IMR-90 (cell line): ENCODE measurements around the gene TBX15. TPM values are rescaled to one million over a fixed set of nuclear protein-coding genes. Genes with fewer than 3 reads are reported as not detected.

Source experiments
- ATAC-seq: fragments of 200-7000 bp; cut with Tn5 transposase; 2 replicates; pipeline ENCODE4 v1.9.1; 2020; ENCODE audit warnings: low read depth, mild to moderate bottlenecking, moderate library complexity
- BruUV-seq: library from RNA; stranded (reverse); fragments of 400-500 nt; replicated peaks from 2 replicates; lab custom pipeline; 2021; lab: Mats Ljungman, UMichigan
- CTCF ChIA-PET: fragments of 300-600 bp; formaldehyde crosslinking; extraction: SDS; loops from one replicate; lab custom pipeline; 2021; ENCODE audit warnings: antibody characterized with exemption; lab: Yijun Ruan, JAX
- POLR2A ChIA-PET: fragments of 300-600 bp; sonication (Branson Sonifier 250); formaldehyde crosslinking; loops from one replicate; lab custom pipeline; 2022; ENCODE audit warnings: antibody characterized with exemption; ENCODE audit not compliant: unreplicated experiment; lab: Charles Lee
- DNase-seq: peaks from one replicate; pipeline ENCODE4 v3.0.0; 2013
- H2AFZ ChIP-seq: replicated peaks from 2 replicates; pipeline ENCODE3; 2013; ENCODE audit warnings: low read length, mild to moderate bottlenecking; ENCODE audit not compliant: poor library complexity
- H2AK5ac ChIP-seq: 2 replicates; pipeline ENCODE4 v1.6.1; 2013; ENCODE audit warnings: low read depth, low read length, inconsistent platforms
- H2AK9ac ChIP-seq: replicated peaks from 2 replicates; pipeline ENCODE3; 2013; ENCODE audit warnings: mild to moderate bottlenecking, low read depth, low read length, moderate library complexity; ENCODE audit not compliant: poor library complexity
- H2BK120ac ChIP-seq: 2 replicates; pipeline ENCODE4 v1.6.1; 2013; ENCODE audit warnings: low read depth, low read length, inconsistent platforms
- H2BK15ac ChIP-seq: 3 replicates; pipeline ENCODE4 v1.6.1; 2013; ENCODE audit warnings: low read depth, low read length, inconsistent platforms
- H2BK20ac ChIP-seq: 2 replicates; pipeline ENCODE4 v1.6.1; 2013; ENCODE audit warnings: low read depth, mild to moderate bottlenecking, inconsistent platforms, low read length, moderate library complexity
- H2BK5ac ChIP-seq: 2 replicates; pipeline ENCODE4 v1.6.1; 2013; ENCODE audit warnings: mild to moderate bottlenecking, low read depth, low read length, inconsistent platforms; ENCODE audit not compliant: poor library complexity, severe bottlenecking
- H3K14ac ChIP-seq: replicated peaks from 2 replicates; pipeline ENCODE4 v1.6.1; 2013; ENCODE audit warnings: low read depth, low read length, inconsistent platforms
- H3K18ac ChIP-seq: 2 replicates; pipeline ENCODE4 v1.6.1; 2013; ENCODE audit warnings: low read depth, low read length, control low read depth
- H3K23ac ChIP-seq: 2 replicates; pipeline ENCODE4 v1.6.1; 2013; ENCODE audit warnings: low read depth, low read length, inconsistent platforms
- H3K27ac ChIP-seq: 2 replicates; pipeline ENCODE4 v1.5.1; 2013; ENCODE audit warnings: mild to moderate bottlenecking, control low read depth, low read length; ENCODE audit not compliant: insufficient read depth
- H3K27me3 ChIP-seq: 2 replicates; pipeline ENCODE4 v1.6.1; 2013; ENCODE audit warnings: low read length; ENCODE audit not compliant: control insufficient read depth, insufficient read depth
- H3K36me3 ChIP-seq: 2 replicates; pipeline ENCODE4 v1.6.1; 2013; ENCODE audit warnings: low read length, mixed read lengths; ENCODE audit not compliant: control insufficient read depth, insufficient read depth
- H3K4ac ChIP-seq: 2 replicates; pipeline ENCODE4 v1.6.1; 2013; ENCODE audit warnings: low read depth, low read length, inconsistent platforms
- H3K4me1 ChIP-seq: 2 replicates; pipeline ENCODE4 v1.6.1; 2013; ENCODE audit warnings: low read length, mixed read lengths; ENCODE audit not compliant: control insufficient read depth, insufficient read depth
- H3K4me2 ChIP-seq: 2 replicates; pipeline ENCODE4 v1.6.1; 2013; ENCODE audit warnings: low read depth, mild to moderate bottlenecking, control low read depth, low read length, moderate library complexity
- H3K4me3 ChIP-seq: 2 replicates; pipeline ENCODE4 v1.5.1; 2013; ENCODE audit warnings: low read depth, mild to moderate bottlenecking, control low read depth, low read length, moderate library complexity; ENCODE audit not compliant: insufficient read depth
- H3K56ac ChIP-seq: 2 replicates; pipeline ENCODE4 v1.6.1; 2013; ENCODE audit warnings: low read length, inconsistent platforms; ENCODE audit not compliant: insufficient read depth; ENCODE audit errors: extremely low read depth
- H3K79me1 ChIP-seq, 2 experiments: 2 replicates each; pipeline ENCODE4 v1.6.1; 2013; ENCODE audit warnings: low read length in 2 of 2, inconsistent platforms in 1 of 2, low read depth in 1 of 2
- H3K9ac ChIP-seq: 2 replicates; pipeline ENCODE4 v1.6.1; 2013; ENCODE audit warnings: low read depth, low read length, control low read depth
- H3K9me1 ChIP-seq: 2 replicates; pipeline ENCODE4 v1.6.1; 2013; ENCODE audit warnings: low read length, inconsistent platforms; ENCODE audit not compliant: insufficient read depth
- H3K9me3 ChIP-seq: 2 replicates; pipeline ENCODE4 v1.6.1; 2013; ENCODE audit warnings: low read length; ENCODE audit not compliant: control insufficient read depth, insufficient read depth
- H4K20me1 ChIP-seq: 2 replicates; pipeline ENCODE4 v1.6.1; 2013; ENCODE audit warnings: low read length, inconsistent platforms; ENCODE audit not compliant: insufficient read depth
- H4K5ac ChIP-seq: 2 replicates; pipeline ENCODE4 v1.6.1; 2013; ENCODE audit warnings: mild to moderate bottlenecking, low read depth, low read length, control low read depth
- H4K8ac ChIP-seq, 2 experiments: 2 replicates each; pipeline ENCODE4 v1.6.1; 2013; ENCODE audit warnings: low read depth in 2 of 2, low read length in 2 of 2, control low read depth in 1 of 2, inconsistent platforms in 1 of 2
- H4K91ac ChIP-seq: 2 replicates; pipeline ENCODE4 v1.6.1; 2013; ENCODE audit warnings: low read depth, low read length, inconsistent platforms; ENCODE audit not compliant: insufficient read depth
- CHD1 ChIP-seq: IDR thresholded peaks from 2 replicates; pipeline ENCODE4 v1.6.1; 2012; ENCODE audit warnings: low read depth, low read length, improper control_type of control experiment
- ELK1 ChIP-seq: fragments of 150-350 bp; IDR thresholded peaks from 2 replicates; pipeline ENCODE4 v1.6.1; 2016; ENCODE audit warnings: low read depth, mild to moderate bottlenecking, low read length, moderate library complexity, borderline replicate concordance
- FOS ChIP-seq: fragments of 150-350 bp; IDR thresholded peaks from 2 replicates; pipeline ENCODE4 v1.6.1; 2016; ENCODE audit warnings: low read depth, low read length
- MAFK ChIP-seq: IDR thresholded peaks from 2 replicates; pipeline ENCODE4 v1.6.1; 2012; ENCODE audit warnings: low read depth, low read length, improper control_type of control experiment
- MXI1 ChIP-seq: IDR thresholded peaks from 2 replicates; pipeline ENCODE4 v1.6.1; 2012; ENCODE audit warnings: low read depth, mild to moderate bottlenecking, low read length, moderate library complexity, borderline replicate concordance
- NFE2L2 ChIP-seq: fragments of 150-350 bp; IDR thresholded peaks from 2 replicates; pipeline ENCODE4 v1.6.1; 2016; ENCODE audit warnings: low read depth, mild to moderate bottlenecking, low read length
- POLR2A ChIP-seq: IDR thresholded peaks from 2 replicates; pipeline ENCODE4 v1.6.1; 2012; ENCODE audit warnings: mild to moderate bottlenecking, low read depth, low read length
- RAD21 ChIP-seq: IDR thresholded peaks from 2 replicates; pipeline ENCODE4 v1.6.1; 2012; ENCODE audit warnings: low read length, improper control_type of control experiment
- RCOR1 ChIP-seq: IDR thresholded peaks from 2 replicates; pipeline ENCODE4 v1.6.1; 2012; ENCODE audit warnings: mild to moderate bottlenecking, low read length, improper control_type of control experiment; ENCODE audit not compliant: insufficient replicate concordance
- RFX5 ChIP-seq: IDR thresholded peaks from 2 replicates; pipeline ENCODE4 v1.8.0; 2012; ENCODE audit warnings: low read depth, mild to moderate bottlenecking, low read length, moderate library complexity
- SMC3 ChIP-seq: fragments of 150-350 bp; IDR thresholded peaks from 2 replicates; pipeline ENCODE4 v1.6.1; 2016; ENCODE audit warnings: low read depth, mild to moderate bottlenecking, antibody characterized with exemption, low read length, moderate library complexity
- WGBS, 2 experiments: methylation state at CpG; one replicate each; pipeline versions ENCODE4 v1.1.5 to v1.1.7; 2013; ENCODE audit warnings: missing lambda C conversion rate in 2 of 2; ENCODE audit not compliant: insufficient read length in 1 of 2; ENCODE audit errors: extremely low coverage in 2 of 2; 5-methylcytosine and 5-hydroxymethylcytosine counted together
- dilution Hi-C: fragments of 300-500 bp; cut with HindIII; formaldehyde crosslinking; loops from one replicate; pipeline ENCODE4 v1.14.3; 2018; ENCODE audit warnings: low sequenced_read_pairs; ENCODE audit not compliant: unreplicated experiment
- in situ Hi-C: fragments of 300-500 bp; cut with MboI; formaldehyde crosslinking; loops from 3 replicates; pipeline ENCODE4 v1.14.3; 2019; ENCODE audit warnings: low sequenced_read_pairs, inconsistent platforms, mixed read lengths
- intact Hi-C: fragments of 100-400 bp; cut with micrococcal nuclease; formaldehyde crosslinking; loops from 2 replicates; pipeline ENCODE4 v1.10.0; 2022
- polyA plus RNA-seq, 3 experiments: library from polyadenylated mRNA; depleted of rRNA; stranded (reverse); fragments of >200 nt; gene quantifications; 2 replicates each; pipeline ENCODE4 v1.2.3, GENCODE V29; 2012; ENCODE audit warnings: low replicate concordance in 1 of 3
- total RNA-seq: library from RNA; depleted of rRNA; stranded (reverse); fragments of >200 nt; gene quantifications from 2 replicates; pipeline ENCODE4 v1.2.3, GENCODE V29; 2012
- TF ChIP-seq, protein P1 (sequence below): fragments of 150-350 bp; IDR thresholded peaks from 2 replicates; pipeline ENCODE4 v1.6.1; 2017; ENCODE audit warnings: mild to moderate bottlenecking, antibody characterized with exemption, low read length, low read depth
- TF ChIP-seq, protein P2 (sequence below): conservative IDR thresholded peaks from 2 replicates; pipeline ENCODE4 v1.5.1; 2012; ENCODE audit warnings: mild to moderate bottlenecking, low read depth, low read length, improper control_type of control experiment

Gene TBX15
- total and polyA plus RNA-seq, 2 of the 4 experiments (the other 2 are of a cell fraction): not detected

DNA sequence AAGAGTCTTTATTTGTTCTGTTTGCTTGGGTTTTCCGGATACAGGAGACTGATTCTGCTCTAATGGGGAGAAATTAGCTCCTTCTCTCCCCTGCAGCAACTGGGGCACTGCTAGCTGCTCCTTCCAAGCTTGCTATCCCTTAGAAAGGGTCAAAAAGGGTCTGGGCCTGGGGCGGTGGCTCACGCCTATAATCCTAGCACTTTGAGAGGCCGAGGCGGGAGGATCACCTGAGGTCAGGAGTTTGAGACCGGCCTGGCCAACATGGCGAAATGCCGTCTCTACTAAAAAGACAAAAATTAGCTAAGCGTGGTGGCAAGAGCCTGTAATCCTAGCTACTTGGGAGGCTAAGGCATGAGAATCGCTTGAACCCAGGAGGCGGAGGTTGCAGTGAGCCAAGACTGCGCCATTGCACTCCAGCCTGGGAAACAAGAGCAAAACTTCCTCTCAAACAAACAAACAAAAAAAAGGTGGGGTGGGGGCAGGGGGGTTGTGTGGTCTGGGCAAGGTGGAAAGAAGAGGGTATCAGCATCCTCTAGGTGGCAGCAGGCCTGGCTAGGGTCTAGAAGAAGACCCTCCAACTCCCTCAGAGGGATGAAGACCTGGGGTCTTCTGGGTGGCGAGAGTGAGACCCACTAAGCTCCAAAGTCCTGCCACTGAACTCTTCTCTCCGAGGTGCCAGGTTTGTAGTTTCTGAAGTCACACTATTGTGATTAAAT, 15.4 kb upstream of the TBX15 start:
- no peak overlapping the region for H3K27ac ChIP-seq
- in situ Hi-C loops (no loop called here), dilution Hi-C loops (no loop called here), intact Hi-C loops (loop anchor here (10.0 kb wide), 1 partner anchor 131 kb away; no protein-coding TSS in a partner anchor)
- no peak overlapping the region for H2BK120ac ChIP-seq
- H3K27me3 ChIP-seq: peaks cover 97% of the 10 kb centered on the region
- no peak overlapping the region for H3K4me3 ChIP-seq
- 60% methylated on average over 5 of the region's 14 CpGs; no CpG with 5 or more reads in 1 of the 2 experiments for WGBS, 2 experiments
- no peak overlapping the region for H3K14ac ChIP-seq
- H2BK5ac ChIP-seq: no peak overlapping the region
- no peak for TF ChIP-seq SMC3
- no peak for TF ChIP-seq RFX5
- TF ChIP-seq ELK1: no peak
- TF ChIP-seq, protein P1, sequence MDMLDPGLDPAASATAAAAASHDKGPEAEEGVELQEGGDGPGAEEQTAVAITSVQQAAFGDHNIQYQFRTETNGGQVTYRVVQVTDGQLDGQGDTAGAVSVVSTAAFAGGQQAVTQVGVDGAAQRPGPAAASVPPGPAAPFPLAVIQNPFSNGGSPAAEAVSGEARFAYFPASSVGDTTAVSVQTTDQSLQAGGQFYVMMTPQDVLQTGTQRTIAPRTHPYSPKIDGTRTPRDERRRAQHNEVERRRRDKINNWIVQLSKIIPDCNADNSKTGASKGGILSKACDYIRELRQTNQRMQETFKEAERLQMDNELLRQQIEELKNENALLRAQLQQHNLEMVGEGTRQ: no peak
- TF ChIP-seq FOS: no peak
- no peak for TF ChIP-seq RAD21
- TF ChIP-seq NFE2L2: no peak
- TF ChIP-seq MXI1: no peak
- no peak for TF ChIP-seq MAFK
- TF ChIP-seq RCOR1: no peak
- no peak for TF ChIP-seq CHD1
- no peak for TF ChIP-seq POLR2A
- TF ChIP-seq, protein P2, sequence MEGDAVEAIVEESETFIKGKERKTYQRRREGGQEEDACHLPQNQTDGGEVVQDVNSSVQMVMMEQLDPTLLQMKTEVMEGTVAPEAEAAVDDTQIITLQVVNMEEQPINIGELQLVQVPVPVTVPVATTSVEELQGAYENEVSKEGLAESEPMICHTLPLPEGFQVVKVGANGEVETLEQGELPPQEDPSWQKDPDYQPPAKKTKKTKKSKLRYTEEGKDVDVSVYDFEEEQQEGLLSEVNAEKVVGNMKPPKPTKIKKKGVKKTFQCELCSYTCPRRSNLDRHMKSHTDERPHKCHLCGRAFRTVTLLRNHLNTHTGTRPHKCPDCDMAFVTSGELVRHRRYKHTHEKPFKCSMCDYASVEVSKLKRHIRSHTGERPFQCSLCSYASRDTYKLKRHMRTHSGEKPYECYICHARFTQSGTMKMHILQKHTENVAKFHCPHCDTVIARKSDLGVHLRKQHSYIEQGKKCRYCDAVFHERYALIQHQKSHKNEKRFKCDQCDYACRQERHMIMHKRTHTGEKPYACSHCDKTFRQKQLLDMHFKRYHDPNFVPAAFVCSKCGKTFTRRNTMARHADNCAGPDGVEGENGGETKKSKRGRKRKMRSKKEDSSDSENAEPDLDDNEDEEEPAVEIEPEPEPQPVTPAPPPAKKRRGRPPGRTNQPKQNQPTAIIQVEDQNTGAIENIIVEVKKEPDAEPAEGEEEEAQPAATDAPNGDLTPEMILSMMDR: no peak
- H2AK9ac ChIP-seq: no peak overlapping the region
- no TSS peak for BruUV-seq
- H3K9me3 ChIP-seq: peaks cover 22% of the 10 kb centered on the region
- no peaks in the 10 kb centered on the region for H3K79me1 ChIP-seq
- H2BK15ac ChIP-seq: no peak overlapping the region
- ChIA-PET CTCF (interaction anchor here (0.9 kb wide), 1 partner anchor 926 kb away, joined by 3 read pairs; no protein-coding TSS in a partner anchor), POLR2A (no interaction called here)
- ATAC-seq (no peak), DNase-seq (no peak)
- H3K23ac ChIP-seq: no peak overlapping the region
- no peak overlapping the region for H4K8ac ChIP-seq
- H3K4ac ChIP-seq: no peak overlapping the region
- no peak overlapping the region for H3K18ac ChIP-seq
- no peak overlapping the region for H3K4me2 ChIP-seq
- H3K36me3 ChIP-seq: no peaks in the 10 kb centered on the region
- no peak overlapping the region for H4K91ac ChIP-seq
- H3K9ac ChIP-seq: no peak overlapping the region
- no peak overlapping the region for H2BK20ac ChIP-seq
- H4K20me1 ChIP-seq: no peaks in the 10 kb centered on the region
- H2AFZ ChIP-seq: no peak overlapping the region
- H4K5ac ChIP-seq: no peak overlapping the region
- no peaks in the 10 kb centered on the region for H3K9me1 ChIP-seq
- no peak overlapping the region for H3K56ac ChIP-seq
- no peak overlapping the region for H2AK5ac ChIP-seq
- H3K4me1 ChIP-seq: no peaks in the 10 kb centered on the region; the same call in 1 of the 2 replicates
